ENCODE measurements around the gene CDC40. TPM values are rescaled to one million over a fixed set of nuclear protein-coding genes. Genes with fewer than 3 reads are reported as not detected.
A peak's percentile ranks its signal among the peaks of the same experiment; 100 is the strongest.
"Not testable (repeated sequence)": the region's sequence is repeated elsewhere in the genome, so short reads cannot be mapped to it uniquely, and the experiment has no call there.

The CDC40 gene
- total RNA-seq, 4 donors from 2014 or later, result 27.4 to 32.0 (median 28.8) TPM

GRCh38 chr6:110239526-110240274 is 59.5 kb downstream of the CDC40 start:
- Histone ChIP-seq H3K27me3 (no peaks in the 10 kb centered on the region), H3K9me3 (no peaks in the 10 kb centered on the region), H3K4me3 (replicated peaks in 1 of 3) (no peak overlapping the region), H3K4me1 (no peaks in the 10 kb centered on the region), H3K36me3 (no peaks in the 10 kb centered on the region), H3K27ac (no peak overlapping the region)
- TF ChIP-seq CTCF (IDR thresholded peaks at IDR 0.05), result no peak
- no peak for TF ChIP-seq POLR2A (IDR thresholded peaks at IDR 0.05)
- DNase-seq, result no peak
- intact Hi-C loops (cut with DNase I), result no loop called here
- WGBS, 2 donors, result 92 to 95% methylated on average over 1 of the region's 1 CpG

GRCh38 chr6:110244621-110245020 is 64.4 kb downstream of the CDC40 start:
- H3K27ac ChIP-seq; H3K4me3 ChIP-seq (replicated peaks in 1 of 3); H3K36me3 ChIP-seq; H3K9me3 ChIP-seq; H3K27me3 ChIP-seq; intact Hi-C loops (cut with DNase I); DNase-seq; H3K4me1 ChIP-seq: not testable (repeated sequence)
- 91 to 92% methylated on average over 3 of the region's 3 CpGs for WGBS, 2 donors

- Histone ChIP-seq H3K27me3 (no peaks in the 10 kb centered on the region), H3K36me3 (no peaks in the 10 kb centered on the region), H3K4me3 (replicated peaks in 1 of 3) (no peak overlapping the region), H3K27ac (no peak overlapping the region), H3K9me3 (no peaks in the 10 kb centered on the region), H3K4me1 (no peaks in the 10 kb centered on the region)
- intact Hi-C loops (cut with DNase I), result no loop called here
- 93 to 95% methylated on average over 3 of the region's 3 CpGs for WGBS, 2 donors
- DNase-seq, result no peak
- TF ChIP-seq POLR2A (IDR thresholded peaks at IDR 0.05), result no peak
Observed at GRCh38 chr6:110246378-110246777, 66.2 kb downstream of the CDC40 start.

- Histone ChIP-seq H3K36me3 (no peaks in the 10 kb centered on the region), H3K27me3 (no peaks in the 10 kb centered on the region), H3K9me3 (no peaks in the 10 kb centered on the region), H3K27ac (no peak overlapping the region), H3K4me3 (replicated peaks in 1 of 3) (no peak overlapping the region), H3K4me1 (no peaks in the 10 kb centered on the region)
- intact Hi-C loops (cut with DNase I), result no loop called here
- 94 to 96% methylated on average over 3 of the region's 3 CpGs for WGBS, 2 donors
- no peak for TF ChIP-seq POLR2A (IDR thresholded peaks at IDR 0.05)
- no peak for TF ChIP-seq CTCF (IDR thresholded peaks at IDR 0.05)
- DNase-seq, result no peak
Observed at GRCh38 chr6:110246900-110247546, 66.8 kb downstream of the CDC40 start.

- no peak overlapping the region for H3K27ac ChIP-seq
- H3K4me3 ChIP-seq (replicated peaks in 1 of 3), result no peak overlapping the region
- H3K4me1 ChIP-seq, result no peaks in the 10 kb centered on the region
- DNase-seq, result no peak
- no peak for TF ChIP-seq CTCF (IDR thresholded peaks at IDR 0.05)
- no peak for TF ChIP-seq POLR2A (IDR thresholded peaks at IDR 0.05)
- H3K36me3 ChIP-seq, result no peaks in the 10 kb centered on the region
- WGBS, 2 donors, result 73 to 78% methylated on average over 4 of the region's 4 CpGs
- H3K27me3 ChIP-seq, result no peaks in the 10 kb centered on the region
- intact Hi-C loops (cut with DNase I), result no loop called here
- no peaks in the 10 kb centered on the region for H3K9me3 ChIP-seq
Observed at GRCh38 chr6:110250058-110250457, 69.8 kb downstream of the CDC40 start.

GRCh38 chr6:110250838-110251237 is 70.6 kb downstream of the CDC40 start:
- intact Hi-C loops (cut with DNase I), result no loop called here
- Histone ChIP-seq H3K4me3 (replicated peaks in 1 of 3) (no peak overlapping the region), H3K4me1 (no peaks in the 10 kb centered on the region), H3K36me3 (no peaks in the 10 kb centered on the region), H3K9me3 (no peaks in the 10 kb centered on the region), H3K27me3 (no peaks in the 10 kb centered on the region), H3K27ac (no peak overlapping the region)
- 58 to 66% methylated on average over 5 of the region's 5 CpGs for WGBS, 2 donors
- peak in 1 of 2 donors; percentile 11 for DNase-seq
- TF ChIP-seq POLR2A (IDR thresholded peaks at IDR 0.05) (no peak), CTCF (IDR thresholded peaks at IDR 0.05) (no peak)

All from thyroid gland (tissue), 4 donors.